ENCODE measurements around the gene VAMP5.
"Not testable (repeated sequence)": the region's sequence is repeated elsewhere in the genome, so short reads cannot be mapped to it uniquely, and the experiment has no call there.

VAMP5 gene

GRCh38 chr2:85549826-85550225, 34.4 kb upstream of the VAMP5 start:
- in situ Hi-C loops (cut with HindIII; ENCODE audit: low sequenced_read_pairs): no loop called here

- in situ Hi-C loops (cut with HindIII; ENCODE audit: low sequenced_read_pairs): no loop called here
Observed at GRCh38 chr2:85550486-85550885, 33.7 kb upstream of the VAMP5 start.

- in situ Hi-C loops (cut with HindIII; ENCODE audit: low sequenced_read_pairs): no loop called here
Observed at GRCh38 chr2:85551698-85552678, 32.2 kb upstream of the VAMP5 start.

GRCh38 chr2:85553184-85553583, 31.0 kb upstream of the VAMP5 start:
- in situ Hi-C loops (cut with HindIII; ENCODE audit: low sequenced_read_pairs): no loop called here

- in situ Hi-C loops (cut with HindIII; ENCODE audit: low sequenced_read_pairs): no loop called here
Observed at GRCh38 chr2:85554980-85555612, 29.1 kb upstream of the VAMP5 start.

- in situ Hi-C loops (cut with HindIII; ENCODE audit: low sequenced_read_pairs): no loop called here
Observed at GRCh38 chr2:85557130-85557529, 27.1 kb upstream of the VAMP5 start.

- in situ Hi-C loops (cut with HindIII; ENCODE audit: low sequenced_read_pairs): no loop called here
Observed at GRCh38 chr2:85558160-85558559, 26.1 kb upstream of the VAMP5 start.

- in situ Hi-C loops (cut with HindIII; ENCODE audit: low sequenced_read_pairs): not testable (repeated sequence)
Observed at GRCh38 chr2:85560403-85560726, 23.9 kb upstream of the VAMP5 start.

- in situ Hi-C loops (cut with HindIII; ENCODE audit: low sequenced_read_pairs): no loop called here
Observed at GRCh38 chr2:85560812-85561279, 23.4 kb upstream of the VAMP5 start.

GRCh38 chr2:85561280-85562212, 22.7 kb upstream of the VAMP5 start, which contains the start of gene GGCX:
Gene GGCX, minus strand, starts transcription at chr2:85561493. Its CDS starts 65 bp downstream, at chr2:85561428.
- in situ Hi-C loops (cut with HindIII; ENCODE audit: low sequenced_read_pairs): no loop called here

GRCh38 chr2:85564144-85564563, 20.1 kb upstream of the VAMP5 start:
- in situ Hi-C loops (cut with HindIII; ENCODE audit: low sequenced_read_pairs): no loop called here

- in situ Hi-C loops (cut with HindIII; ENCODE audit: low sequenced_read_pairs): no loop called here
Observed at GRCh38 chr2:85566265-85566664, 18.0 kb upstream of the VAMP5 start.

GRCh38 chr2:85575739-85576138, 8.5 kb upstream of the VAMP5 start:
- in situ Hi-C loops (cut with HindIII; ENCODE audit: low sequenced_read_pairs): no loop called here

- in situ Hi-C loops (cut with HindIII; ENCODE audit: low sequenced_read_pairs): no loop called here
Observed at GRCh38 chr2:85577063-85577385, 7.2 kb upstream of the VAMP5 start.

- in situ Hi-C loops (cut with HindIII; ENCODE audit: low sequenced_read_pairs): no loop called here
Observed at GRCh38 chr2:85577386-85578242, 6.6 kb upstream of the VAMP5 start, which contains the start of gene VAMP8. Gene VAMP8, plus strand, starts transcription at chr2:85577586. Its CDS starts 61 bp downstream, at chr2:85577647.

- in situ Hi-C loops (cut with HindIII; ENCODE audit: low sequenced_read_pairs): no loop called here
Observed at GRCh38 chr2:85578243-85579180, 5.7 kb upstream of the VAMP5 start.

GRCh38 chr2:85579266-85579935, 4.8 kb upstream of the VAMP5 start:
- in situ Hi-C loops (cut with HindIII; ENCODE audit: low sequenced_read_pairs): no loop called here

- in situ Hi-C loops (cut with HindIII; ENCODE audit: low sequenced_read_pairs): no loop called here
Observed at GRCh38 chr2:85580206-85580605, 4.0 kb upstream of the VAMP5 start.

Measured in endothelial cell of hepatic sinusoid (primary cell).